NCI-H1105 treated with DMSO at 0.1 percent for 48 hours (cell line): ENCODE measurements around the gene TMEM52B.

Experiments
- DNase-seq: peaks from one replicate; lab custom pipeline; 2025; lab: John Stamatoyannopoulos, UW

Gene TMEM52B

GRCh38 chr12:10178821-10179220 lies at the start of gene TMEM52B:
Gene TMEM52B, plus strand, starts transcription at chr12:10179032. Its CDS starts 543 bp downstream, at chr12:10179575.
- no peak for DNase-seq

GRCh38 chr12:10130042-10130441 lies 48.8 kb upstream of the TMEM52B start, which contains the start of gene CLEC7A:
Gene CLEC7A, minus strand, starts transcription at chr12:10130199. Its CDS starts 117 bp downstream, at chr12:10130082.
- no peak for DNase-seq

GRCh38 chr12:10131111-10131690 lies 47.6 kb upstream of the TMEM52B start:
- DNase-seq = no peak

GRCh38 chr12:10132850-10133370 lies 45.9 kb upstream of the TMEM52B start:
- no peak for DNase-seq

GRCh38 chr12:10135126-10135525 lies 43.7 kb upstream of the TMEM52B start:
- no peak for DNase-seq

- peak; percentile 70 for DNase-seq
Observed at GRCh38 chr12:10136637-10137205, 42.1 kb upstream of the TMEM52B start.

GRCh38 chr12:10140001-10140400 lies 38.8 kb upstream of the TMEM52B start:
- DNase-seq = peak; percentile 67

GRCh38 chr12:10142976-10143589 lies 35.7 kb upstream of the TMEM52B start:
- DNase-seq = no peak

- DNase-seq = no peak
Observed at GRCh38 chr12:10147714-10148403, 31.0 kb upstream of the TMEM52B start.

- DNase-seq = no peak
Observed at GRCh38 chr12:10151621-10152020, 27.2 kb upstream of the TMEM52B start.

GRCh38 chr12:10153271-10154144 lies 25.3 kb upstream of the TMEM52B start:
- peak; percentile 65 for DNase-seq

GRCh38 chr12:10154145-10154496 lies 24.7 kb upstream of the TMEM52B start:
- no peak for DNase-seq

GRCh38 chr12:10155966-10156365 lies 22.9 kb upstream of the TMEM52B start:
- DNase-seq = no peak

- no peak for DNase-seq
Observed at GRCh38 chr12:10158406-10158805, 20.4 kb upstream of the TMEM52B start.

GRCh38 chr12:10159280-10159679 lies 19.6 kb upstream of the TMEM52B start:
- DNase-seq = no peak

- DNase-seq = peak; percentile 89
Observed at GRCh38 chr12:10160617-10161385, 18.0 kb upstream of the TMEM52B start.

- DNase-seq = no peak
Observed at GRCh38 chr12:10163084-10163483, 15.7 kb upstream of the TMEM52B start.

- no peak for DNase-seq
Observed at GRCh38 chr12:10165421-10165820, 13.4 kb upstream of the TMEM52B start.

GRCh38 chr12:10167599-10167998 lies 11.2 kb upstream of the TMEM52B start:
- no peak for DNase-seq

GRCh38 chr12:10169104-10169503 lies 9.7 kb upstream of the TMEM52B start:
- DNase-seq = no peak

- no peak for DNase-seq
Observed at GRCh38 chr12:10170216-10170615, 8.6 kb upstream of the TMEM52B start.
